Measurements from ENCODE around the gene PACRG.

The PACRG gene

GRCh38 chr6:162999575-163000285, 272.0 kb downstream of the PACRG start:
- DNase-seq (ENCODE audit: low read depth in 2 of 2, low spot score in 1 of 2), result no peak

DNA sequence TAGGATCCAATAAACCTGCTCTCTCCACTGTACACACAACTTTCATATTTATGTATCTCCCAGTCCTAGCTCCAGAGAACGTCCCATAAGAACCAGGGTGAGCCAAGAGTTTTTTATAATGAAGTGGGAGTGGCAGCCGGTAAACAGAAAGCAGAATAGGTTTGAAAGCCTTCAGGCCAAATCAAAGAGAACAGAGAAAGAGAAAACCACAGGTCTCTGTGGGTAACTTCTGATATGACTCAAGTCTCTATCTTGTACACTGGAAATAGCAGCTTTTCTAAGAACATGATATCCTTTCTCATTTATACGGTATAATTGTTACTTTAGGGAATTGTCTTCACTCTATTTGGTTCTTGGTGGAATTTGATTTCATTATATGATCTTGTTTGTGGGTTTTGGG, 273.6 kb downstream of the PACRG start:
- no peak for DNase-seq (ENCODE audit: low read depth in 2 of 2, low spot score in 1 of 2)

- no peak for DNase-seq (ENCODE audit: low read depth in 2 of 2, low spot score in 1 of 2)
These were observed 280.4 kb downstream of the PACRG start for GRCh38 chr6:163008186-163008585.

DNA sequence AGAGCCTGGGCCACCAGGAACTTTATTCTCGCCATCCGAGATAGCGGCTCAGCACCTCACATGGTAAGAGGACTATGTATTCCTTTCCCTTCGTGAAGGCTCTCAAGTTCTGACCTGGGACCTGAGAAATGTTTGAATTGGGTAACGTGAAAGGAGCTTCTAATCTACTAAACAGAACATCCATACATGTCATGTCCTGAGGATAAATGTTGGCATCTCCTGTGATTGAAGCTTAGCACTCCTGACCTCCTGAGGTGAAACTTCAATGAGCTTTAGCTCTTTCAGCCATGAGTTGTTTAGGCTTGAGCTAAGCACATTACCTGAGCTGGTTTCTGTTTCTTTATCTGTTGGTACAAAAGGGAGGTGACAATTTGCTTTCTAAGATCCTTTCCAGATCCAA, 280.9 kb downstream of the PACRG start:
- no peak for DNase-seq (ENCODE audit: low read depth in 2 of 2, low spot score in 1 of 2)

DNA sequence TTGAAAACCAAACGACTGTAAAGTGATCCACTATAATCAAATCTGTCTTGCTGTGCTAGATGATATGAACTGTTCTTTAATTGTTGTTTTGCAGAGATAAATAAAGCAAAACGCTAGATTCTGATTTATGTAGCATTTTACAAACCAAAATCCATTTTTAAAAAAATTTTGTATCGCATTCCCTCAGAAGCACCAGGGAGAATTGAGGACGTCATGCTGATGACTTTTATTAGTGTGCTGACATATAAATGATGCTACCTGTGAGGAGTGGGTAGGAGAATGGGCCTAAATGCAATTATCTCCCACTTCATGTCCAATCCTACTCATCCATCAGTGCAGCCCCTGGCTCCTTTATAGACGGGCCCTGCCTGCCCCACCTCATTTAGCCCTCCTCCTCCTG, 282.4 kb downstream of the PACRG start:
- no peak for DNase-seq (ENCODE audit: low read depth in 2 of 2, low spot score in 1 of 2)

DNA sequence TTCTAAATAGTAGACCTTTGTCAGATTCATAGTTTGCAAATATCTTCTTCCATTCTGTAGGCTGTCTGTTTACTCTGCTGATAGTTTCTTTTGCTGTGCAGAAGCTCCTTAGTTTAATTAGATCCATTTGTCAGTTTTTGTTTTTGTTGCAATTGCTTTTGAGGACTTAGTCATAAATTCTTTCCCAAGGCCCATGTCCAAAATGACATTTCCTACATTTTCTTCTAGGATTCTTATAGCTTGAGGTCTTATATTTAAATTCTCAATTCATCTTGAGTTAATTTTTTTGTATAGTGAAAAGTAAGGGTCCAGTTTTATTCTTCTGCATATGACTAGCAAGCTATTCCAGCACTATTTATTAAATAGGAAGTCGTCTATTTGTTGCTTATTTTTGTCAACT, 287.0 kb downstream of the PACRG start:
- DNase-seq (ENCODE audit: low read depth in 2 of 2, low spot score in 1 of 2), result no peak

DNA sequence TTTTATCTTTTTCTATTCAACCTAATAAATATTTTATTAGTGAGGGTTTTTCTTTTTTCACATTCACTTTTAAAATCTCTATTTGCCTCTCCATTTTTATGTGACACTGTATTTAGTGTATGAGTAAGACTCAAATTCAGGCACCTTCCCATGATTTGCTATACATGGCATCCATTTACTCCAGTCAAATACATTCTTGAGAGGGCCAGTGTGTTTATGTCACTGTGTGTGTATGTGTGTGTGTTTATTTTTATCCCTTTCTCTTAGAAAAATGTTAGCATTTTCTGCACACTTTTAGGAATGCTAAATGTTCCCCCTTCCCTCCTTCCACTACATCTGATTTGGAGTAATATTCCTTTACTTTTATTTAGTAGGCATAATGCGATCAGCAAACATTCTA, 290.0 kb downstream of the PACRG start:
- no peak for DNase-seq (ENCODE audit: low read depth in 2 of 2, low spot score in 1 of 2)

- no peak for DNase-seq (ENCODE audit: low read depth in 2 of 2, low spot score in 1 of 2)
These were observed 292.2 kb downstream of the PACRG start for GRCh38 chr6:163019926-163020325.

DNA sequence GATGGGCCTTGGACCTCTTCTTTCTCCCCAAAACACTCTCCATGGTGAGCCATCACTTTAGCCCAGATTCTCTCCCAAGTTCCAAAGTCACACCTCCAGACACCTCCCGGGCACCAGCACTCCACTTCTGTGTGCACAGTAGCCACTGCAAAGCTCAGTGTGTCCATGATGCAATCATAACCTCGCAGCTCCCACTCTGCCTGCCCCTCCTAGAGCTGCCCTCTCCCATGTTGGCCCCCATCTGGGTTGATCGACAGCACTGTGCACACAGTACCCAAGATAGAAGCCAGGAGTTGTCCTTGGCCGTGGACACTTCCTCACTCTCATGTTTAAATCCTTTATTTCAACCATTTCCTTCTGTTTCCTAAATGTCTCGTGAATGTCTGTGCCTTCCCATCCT, 293.3 kb downstream of the PACRG start:
- DNase-seq (ENCODE audit: low read depth in 2 of 2, low spot score in 1 of 2), result no peak

DNA sequence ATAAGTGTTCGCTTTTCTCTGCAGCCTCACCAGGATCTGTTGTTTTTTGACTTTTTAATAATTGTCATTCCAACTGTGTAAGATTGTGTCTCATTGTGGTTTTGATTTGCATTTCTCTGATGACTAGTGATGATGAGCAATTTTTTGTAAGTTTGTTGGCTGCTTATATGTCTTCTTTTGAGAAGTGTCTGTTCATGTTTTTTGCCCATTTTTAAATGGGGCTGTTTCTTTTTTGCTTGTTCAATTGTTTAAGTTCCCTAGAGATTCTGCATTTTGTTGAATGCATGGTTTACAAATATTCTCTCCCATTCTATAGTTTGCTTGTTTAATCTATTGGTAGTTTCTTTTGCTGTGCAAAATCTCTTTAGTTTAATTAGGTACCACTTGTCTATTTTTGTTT, 295.9 kb downstream of the PACRG start:
- DNase-seq (ENCODE audit: low read depth in 2 of 2, low spot score in 1 of 2), result no peak

DNA sequence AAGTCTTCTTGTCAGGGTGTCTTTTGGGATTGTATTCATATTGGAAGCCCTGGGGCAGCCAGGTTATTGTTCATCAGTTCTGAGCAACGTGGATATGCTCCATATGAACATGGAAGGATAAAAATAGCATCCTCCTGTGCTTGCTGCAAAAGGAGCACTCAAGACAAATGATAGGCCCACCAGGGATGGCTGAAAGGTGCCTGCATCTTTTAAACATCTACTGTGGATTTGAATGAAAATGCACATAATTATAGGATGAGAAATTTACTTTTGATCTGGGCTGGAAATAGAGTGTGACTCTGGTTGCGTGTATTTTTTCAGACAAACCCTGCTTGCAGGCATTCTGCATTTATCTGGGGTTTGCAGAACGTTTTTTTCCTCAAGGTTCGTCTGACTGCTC, 299.1 kb downstream of the PACRG start:
- DNase-seq (ENCODE audit: low read depth in 2 of 2, low spot score in 1 of 2), result no peak

GRCh38 chr6:163030980-163031379, 303.2 kb downstream of the PACRG start:
- DNase-seq (ENCODE audit: low read depth in 2 of 2, low spot score in 1 of 2), result no peak

GRCh38 chr6:163031931-163032330, 304.2 kb downstream of the PACRG start:
- no peak for DNase-seq (ENCODE audit: low read depth in 2 of 2, low spot score in 1 of 2)

- DNase-seq (ENCODE audit: low read depth in 2 of 2, low spot score in 1 of 2), result no peak
These were observed 308.4 kb downstream of the PACRG start for GRCh38 chr6:163036160-163036645.

DNA sequence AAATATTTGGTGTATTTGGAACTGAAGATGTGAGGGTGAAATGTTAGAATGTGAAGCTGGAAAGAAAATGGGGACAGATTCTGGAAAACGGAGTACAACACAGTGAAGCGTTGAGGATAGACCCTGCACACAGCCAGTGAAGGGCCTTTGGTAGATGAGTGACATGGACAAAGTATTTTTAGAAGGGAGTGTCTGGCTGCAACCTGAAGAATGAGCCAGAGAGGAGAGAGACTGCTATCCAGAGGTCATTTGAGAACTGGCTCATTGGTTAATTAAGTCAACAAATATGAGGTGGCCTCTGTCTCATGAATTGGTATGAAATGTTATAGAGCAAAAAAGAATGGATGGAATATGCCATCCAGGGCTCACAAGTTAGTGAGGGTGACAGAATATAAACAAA, 310.5 kb downstream of the PACRG start:
- no peak for DNase-seq (ENCODE audit: low read depth in 2 of 2, low spot score in 1 of 2)

DNA sequence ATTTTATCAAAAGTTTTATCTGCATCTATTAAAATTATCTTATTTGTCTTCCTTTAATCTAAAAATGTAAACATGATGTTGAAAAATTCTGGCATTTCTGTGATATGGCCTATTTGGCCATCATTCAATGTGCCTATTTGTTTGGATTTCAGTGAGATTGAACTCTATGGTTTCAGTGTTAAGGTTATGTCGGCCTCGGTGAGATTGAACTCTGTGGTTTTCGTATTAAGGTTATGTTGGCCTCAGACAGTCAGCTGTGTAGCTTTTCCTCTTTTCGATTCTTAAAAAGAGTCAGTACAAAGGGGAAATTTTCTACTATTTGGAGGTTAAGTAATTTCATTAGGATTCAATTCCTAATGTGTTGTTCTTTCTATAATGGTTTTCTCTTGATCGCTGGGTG, 320.6 kb downstream of the PACRG start:
- no peak for DNase-seq (ENCODE audit: low read depth in 2 of 2, low spot score in 1 of 2)

GRCh38 chr6:163053667-163054344, 326.0 kb downstream of the PACRG start:
- DNase-seq (ENCODE audit: low read depth in 2 of 2, low spot score in 1 of 2), result no peak

DNA sequence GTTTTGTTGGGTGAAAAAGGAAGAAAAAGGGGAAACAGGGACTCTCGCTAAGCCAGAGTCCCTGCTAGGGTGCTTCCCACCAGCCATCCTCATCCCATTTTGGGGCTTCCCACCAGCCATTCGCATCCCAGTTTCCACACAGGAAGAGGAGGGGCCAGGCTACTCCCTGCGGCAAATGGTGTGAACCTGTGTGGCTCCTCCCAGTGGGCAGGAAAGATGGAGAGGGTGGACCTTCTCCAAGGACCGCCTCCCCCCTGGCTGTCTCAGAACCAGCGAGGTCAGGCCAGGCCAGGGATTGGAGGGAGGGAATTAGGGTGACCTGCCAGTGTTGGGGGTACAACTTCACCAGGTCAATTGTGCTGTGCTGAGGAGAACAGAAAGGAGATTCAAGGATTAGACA, 326.9 kb downstream of the PACRG start:
- DNase-seq (ENCODE audit: low read depth in 2 of 2, low spot score in 1 of 2), result no peak

DNA sequence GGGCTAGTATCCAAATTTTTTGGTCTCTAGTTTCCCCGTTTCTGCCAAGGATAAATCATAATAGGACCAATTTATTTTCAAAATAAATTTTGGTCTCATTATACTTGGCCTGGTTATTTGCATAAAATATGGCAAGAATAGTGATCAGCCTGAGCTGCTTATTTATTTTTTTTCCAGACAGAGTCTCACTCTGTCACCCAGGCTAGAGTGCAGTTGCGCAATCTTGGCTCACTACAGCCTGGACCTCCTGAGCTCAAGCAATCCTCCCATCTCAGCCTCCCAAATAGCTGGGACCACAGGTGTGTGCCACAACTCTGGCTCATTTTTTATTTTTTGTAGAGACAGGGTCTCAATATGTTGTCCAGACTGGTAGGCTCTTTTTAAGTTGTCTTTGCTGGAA, 329.5 kb downstream of the PACRG start:
- no peak for DNase-seq (ENCODE audit: low read depth in 2 of 2, low spot score in 1 of 2)

GRCh38 chr6:163062790-163063189, 335.0 kb downstream of the PACRG start:
- DNase-seq (ENCODE audit: low read depth in 2 of 2, low spot score in 1 of 2), result no peak

DNA sequence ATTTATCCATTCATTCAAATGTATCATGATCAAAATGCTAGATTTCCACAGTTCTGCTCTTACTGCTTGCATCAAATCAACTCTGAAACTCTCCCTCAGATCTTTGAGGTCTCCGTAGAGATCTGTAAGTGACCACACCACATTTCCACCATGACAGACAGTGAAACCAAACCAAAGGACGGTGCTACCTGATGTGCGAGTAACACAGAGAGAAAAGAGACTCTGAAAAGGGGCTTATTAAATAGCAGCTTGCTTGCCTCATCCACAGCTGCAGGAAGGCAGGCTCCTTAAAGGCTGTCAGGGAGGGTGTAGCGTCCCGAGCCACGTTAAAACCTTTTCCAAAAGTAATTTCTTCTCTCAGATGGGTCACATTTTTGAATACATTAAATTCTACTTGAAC, 335.8 kb downstream of the PACRG start:
- no peak for DNase-seq (ENCODE audit: low read depth in 2 of 2, low spot score in 1 of 2)

DNA sequence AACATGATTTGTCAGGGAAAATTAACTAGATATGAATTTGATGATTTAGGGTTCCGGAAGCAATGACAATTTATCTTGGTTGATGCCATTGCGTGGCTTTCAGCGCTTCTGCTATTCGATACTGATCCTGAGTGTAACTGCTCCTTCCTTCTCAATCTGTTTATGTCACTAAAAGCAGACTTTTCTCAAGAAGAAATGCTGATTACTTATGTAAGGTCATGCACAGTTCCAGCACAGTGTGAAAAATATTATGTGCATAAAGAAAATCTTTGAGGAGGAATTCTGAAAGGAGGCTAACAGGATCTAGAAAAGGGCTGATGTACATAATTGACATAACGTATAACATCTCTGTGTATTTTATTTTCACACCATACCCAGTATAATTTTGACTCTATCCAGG, 336.6 kb downstream of the PACRG start:
- DNase-seq (ENCODE audit: low read depth in 2 of 2, low spot score in 1 of 2), result no peak

DNA sequence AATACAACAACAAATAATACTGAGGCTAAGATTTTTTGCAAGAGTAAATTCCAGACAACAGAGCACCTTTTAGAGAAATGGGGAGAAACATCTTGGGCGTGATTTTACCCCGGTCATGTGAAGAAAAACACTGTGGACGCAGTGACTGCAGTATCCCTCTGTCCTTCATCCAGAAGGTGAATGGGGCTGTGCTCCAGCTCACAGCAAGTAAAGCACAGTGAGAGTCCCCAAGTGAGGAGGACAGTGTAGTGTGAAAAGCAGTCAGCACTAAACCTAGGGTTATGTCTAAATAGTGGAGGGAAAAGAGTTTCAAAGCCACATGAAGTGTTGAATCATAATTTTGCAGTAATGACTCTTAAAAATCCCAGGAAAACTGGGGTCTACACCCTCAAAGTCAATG, 338.4 kb downstream of the PACRG start:
- no peak for DNase-seq (ENCODE audit: low read depth in 2 of 2, low spot score in 1 of 2)

Measured in stimulated activated CD8-positive, alpha-beta memory T cell treated with anti-CD3 and anti-CD28 coated beads, Interleukin-4, amount 100 ng/mL, for 1 hour (primary cell).